Endothelial cell of hepatic sinusoid (primary cell): ENCODE data around the gene SCAMP2.

ENCODE experiments used
- in situ Hi-C: cut with HindIII; loops from 2 replicates; pipeline ENCODE4 v1.10.0; 2017; ENCODE audit warnings: low sequenced_read_pairs

Gene SCAMP2

DNA sequence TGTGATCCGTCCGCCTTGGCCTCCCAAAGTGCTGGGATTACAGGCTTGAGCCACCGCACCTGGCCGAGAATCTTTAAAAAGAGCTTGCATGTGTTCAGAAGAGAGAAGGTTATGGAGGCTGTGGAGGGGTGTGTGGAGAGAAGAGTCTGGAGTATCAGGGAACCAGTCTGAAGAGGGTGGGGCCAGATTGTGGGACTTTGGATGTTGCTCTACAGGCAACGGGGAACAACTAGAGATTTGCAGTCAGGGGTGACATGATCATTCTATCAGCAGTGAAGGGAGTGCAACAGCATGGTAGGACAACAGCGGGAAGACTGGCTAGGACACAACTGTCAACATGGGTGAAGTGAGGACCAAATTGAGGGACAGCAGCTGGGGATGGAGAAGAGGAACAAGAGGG, 8.9 kb downstream of the SCAMP2 start:
- in situ Hi-C loops = no loop called here

GRCh38 chr15:74863239-74864056, 9.7 kb downstream of the SCAMP2 start:
- in situ Hi-C loops = no loop called here

DNA sequence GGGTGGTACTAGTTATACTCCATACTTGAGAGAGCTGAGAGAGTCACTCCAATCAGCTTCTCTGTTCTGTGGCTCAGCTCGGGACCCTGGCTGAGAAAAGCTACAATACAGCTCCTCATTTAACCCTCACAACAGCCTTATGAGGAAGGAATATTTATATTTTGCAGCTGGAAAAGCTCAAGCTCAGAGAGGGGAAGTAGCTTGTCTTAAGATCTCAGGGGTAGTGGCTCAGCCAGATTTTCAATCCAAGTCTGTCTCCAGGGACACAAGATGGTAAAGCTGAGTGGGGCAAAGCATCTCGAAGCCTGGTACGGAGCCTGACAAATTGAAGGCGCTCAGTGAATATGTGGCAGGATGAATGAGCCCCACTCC, 14.8 kb downstream of the SCAMP2 start:
- in situ Hi-C loops = no loop called here

GRCh38 chr15:74857671-74858368, 15.3 kb downstream of the SCAMP2 start:
- in situ Hi-C loops = no loop called here

- in situ Hi-C loops = no loop called here
Observed at GRCh38 chr15:74857082-74857655, 16.0 kb downstream of the SCAMP2 start.

DNA sequence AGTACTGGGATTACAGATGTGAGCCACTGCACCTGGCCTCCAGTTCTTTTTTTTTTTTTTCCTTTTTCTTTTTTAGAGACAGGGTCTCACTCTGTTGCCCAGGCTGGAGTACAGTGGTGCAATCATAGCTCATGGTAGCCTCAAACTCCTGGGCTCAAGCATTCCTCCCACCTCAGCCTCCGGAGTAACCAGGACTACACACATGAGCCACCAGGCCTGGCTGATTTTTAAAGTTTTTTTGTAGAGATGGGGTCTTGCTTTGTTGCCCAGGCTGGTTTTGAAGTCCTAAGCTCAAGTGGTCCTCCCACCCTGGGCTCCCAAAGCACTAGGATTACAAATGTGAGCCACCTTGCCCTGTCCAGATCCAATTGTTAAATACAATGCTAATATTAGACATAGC, 16.6 kb downstream of the SCAMP2 start:
- in situ Hi-C loops = no loop called here

DNA sequence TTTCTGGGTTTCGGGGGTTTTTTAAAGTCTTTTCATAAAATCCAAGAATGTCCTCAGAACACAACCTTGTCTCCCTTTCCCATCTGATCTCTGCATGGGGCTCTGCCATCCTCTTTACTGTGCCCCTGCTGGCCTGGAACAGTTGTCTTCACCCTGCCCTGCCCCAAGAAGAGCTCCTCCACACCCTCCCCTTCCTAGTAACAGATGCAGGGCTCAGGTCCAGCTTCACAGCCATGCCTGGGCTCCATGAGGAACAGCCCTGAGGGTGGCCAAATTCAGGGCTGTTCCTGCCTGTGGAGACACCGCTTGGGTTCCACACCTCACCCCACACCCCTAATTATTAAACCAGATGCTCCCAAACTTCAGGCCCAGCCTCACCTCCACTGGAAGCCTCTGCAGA, 17.3 kb downstream of the SCAMP2 start:
- in situ Hi-C loops = no loop called here

DNA sequence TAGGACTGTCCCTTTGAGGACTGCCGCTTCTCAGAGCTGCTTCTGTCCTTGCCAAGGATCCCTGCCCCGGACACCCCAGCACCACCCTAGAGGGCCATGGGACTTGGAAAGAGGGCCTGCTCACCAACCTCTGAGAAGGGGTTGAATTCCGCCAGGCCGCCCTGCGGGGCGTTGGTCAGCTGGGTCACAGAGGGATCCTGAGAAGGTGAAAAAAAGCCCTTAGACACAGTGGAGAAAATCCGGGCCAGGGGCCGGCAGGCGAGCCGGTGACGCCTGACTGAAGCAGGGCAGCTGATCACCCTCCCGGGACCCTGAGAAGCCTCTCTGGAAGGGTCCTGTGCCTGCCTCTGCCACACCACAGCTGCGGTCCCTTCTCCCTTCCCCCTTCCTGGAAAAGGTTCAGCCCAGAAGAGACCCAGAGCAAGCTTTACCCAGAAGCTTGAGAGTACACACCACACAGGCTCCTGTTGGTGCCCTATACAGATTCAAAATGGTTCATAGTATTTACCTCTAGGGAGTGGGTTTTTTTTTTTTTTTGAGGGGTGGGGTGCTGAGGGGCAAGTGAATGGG, 18.6 kb downstream of the SCAMP2 start:
- in situ Hi-C loops = loop anchor here (5.0 kb wide), 3 partner anchors 37 to 77 kb away; partner anchors contain the start of gene FAM219B

DNA sequence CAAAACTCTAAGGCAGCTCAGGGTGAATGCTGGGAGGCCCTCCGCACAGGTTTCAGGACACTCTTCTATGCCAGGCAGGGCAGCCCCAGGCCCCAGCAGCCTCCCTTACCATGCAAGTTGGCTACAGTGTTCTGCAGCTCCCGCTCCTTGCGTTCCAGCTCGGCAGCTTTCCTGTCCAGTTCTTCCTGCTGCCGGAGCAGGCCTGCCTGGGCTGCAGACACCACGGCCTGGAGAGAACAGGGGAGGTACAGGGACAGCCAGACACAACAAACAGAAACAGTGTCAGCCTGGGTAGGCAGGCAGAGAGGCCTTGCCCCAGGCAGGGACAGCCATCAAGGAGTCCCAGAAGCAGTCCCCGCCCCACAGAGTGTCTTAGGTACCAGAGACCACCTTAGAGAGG, 21.2 kb downstream of the SCAMP2 start:
- in situ Hi-C loops = loop anchor here (5.0 kb wide), 3 partner anchors 35 to 75 kb away; partner anchors contain the start of gene FAM219B

DNA sequence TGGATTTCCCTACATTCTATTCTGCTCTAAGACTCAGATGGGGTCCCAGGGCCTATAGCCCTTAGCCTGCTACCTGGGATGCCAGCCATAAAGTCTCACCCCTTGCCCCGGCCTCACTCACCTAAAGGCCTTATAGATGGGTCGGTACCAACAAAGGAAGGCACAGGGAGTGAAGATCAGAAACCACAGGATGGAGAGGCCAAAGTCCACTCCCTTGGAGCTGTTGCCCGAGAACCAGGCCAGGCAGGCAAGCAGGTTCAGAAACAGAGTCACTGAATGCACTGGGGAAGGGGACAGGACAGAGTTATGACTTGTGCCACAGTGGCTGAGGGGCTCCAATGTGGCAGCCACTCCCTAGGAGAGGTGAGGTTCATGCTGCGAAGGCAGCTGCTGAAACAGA, 22.8 kb downstream of the SCAMP2 start:
- in situ Hi-C loops = loop anchor here (5.0 kb wide), 3 partner anchors 33 to 73 kb away; partner anchors contain the start of gene FAM219B

- in situ Hi-C loops = no loop called here
Observed at GRCh38 chr15:74847432-74847831, 25.7 kb downstream of the SCAMP2 start.

- in situ Hi-C loops = no loop called here
Observed at GRCh38 chr15:74845581-74845980, 27.6 kb downstream of the SCAMP2 start.

DNA sequence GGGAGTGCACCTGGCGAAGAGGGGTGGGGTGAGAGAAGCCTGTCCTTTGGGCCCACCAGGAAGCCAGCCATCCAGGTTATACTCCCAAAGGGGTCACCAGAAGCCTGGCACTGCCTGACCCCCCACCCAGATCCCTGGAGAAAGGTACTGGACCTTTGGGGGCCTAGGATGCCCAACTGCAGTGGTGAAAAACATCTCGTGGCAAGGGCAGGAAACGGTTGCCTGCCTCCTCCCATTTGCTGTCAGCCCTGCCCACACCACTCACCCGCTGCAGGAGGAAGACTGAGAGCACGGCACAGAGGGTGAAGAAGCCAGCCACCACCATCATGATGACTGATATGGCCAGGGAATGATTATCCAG, 28.0 kb downstream of the SCAMP2 start:
- in situ Hi-C loops = no loop called here

DNA sequence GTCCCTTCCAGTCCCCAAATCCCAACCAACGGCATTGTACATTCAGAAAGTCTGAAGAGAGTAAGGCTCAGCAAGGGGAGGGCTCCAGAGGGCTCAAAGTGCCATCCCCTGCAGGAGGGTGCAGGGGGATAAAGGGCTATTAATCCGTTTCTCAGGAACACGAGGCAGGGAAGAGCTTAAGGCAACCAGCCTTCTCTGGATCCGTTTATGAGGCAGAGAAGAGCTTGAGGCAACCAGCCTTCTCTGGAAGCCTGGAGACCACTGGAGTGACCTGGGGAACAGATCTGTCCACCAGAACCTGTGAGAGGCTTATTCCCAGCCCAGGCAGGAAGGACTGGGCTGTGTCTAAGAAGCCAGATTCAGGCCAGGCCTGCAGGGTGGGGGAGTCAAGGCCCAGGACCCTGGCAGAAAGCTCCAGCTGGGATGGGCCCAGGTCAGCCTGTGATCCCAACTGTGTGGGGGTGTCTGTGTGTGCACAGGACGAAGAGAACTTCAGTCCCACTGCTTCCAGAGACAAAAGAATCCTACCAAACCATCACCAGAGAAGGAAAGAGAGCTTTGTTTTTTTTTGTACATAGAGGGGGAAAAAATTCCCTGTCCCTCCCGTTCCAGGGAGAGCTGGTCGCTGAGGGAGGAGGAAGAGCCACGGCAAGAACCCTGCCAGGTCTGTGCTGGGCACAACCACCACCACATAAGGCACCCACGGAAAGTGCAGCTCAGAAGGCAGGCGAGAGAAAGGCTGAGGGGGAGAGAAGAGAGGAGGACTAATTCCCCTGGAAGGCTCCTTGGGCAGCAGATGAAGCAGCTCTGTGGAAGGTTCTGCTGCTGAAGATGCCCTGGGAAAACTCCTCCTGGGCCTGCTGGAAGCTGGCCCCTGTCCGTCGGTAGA, 28.6 kb downstream of the SCAMP2 start:
- in situ Hi-C loops = no loop called here

GRCh38 chr15:74843891-74844299, 29.3 kb downstream of the SCAMP2 start:
- in situ Hi-C loops = no loop called here

- in situ Hi-C loops = no loop called here
Observed at GRCh38 chr15:74843445-74843828, 29.7 kb downstream of the SCAMP2 start.

GRCh38 chr15:74842581-74843444, 30.4 kb downstream of the SCAMP2 start, which contains the start of gene ULK3:
TSS of gene ULK3 (minus strand) at chr15:74843156. CDS start at chr15:74843105, 51 bp downstream.
- in situ Hi-C loops = no loop called here

- in situ Hi-C loops = no loop called here
Observed at GRCh38 chr15:74841891-74842373, 31.2 kb downstream of the SCAMP2 start.
